ENCODE data around the gene SLC22A3.

DNA sequence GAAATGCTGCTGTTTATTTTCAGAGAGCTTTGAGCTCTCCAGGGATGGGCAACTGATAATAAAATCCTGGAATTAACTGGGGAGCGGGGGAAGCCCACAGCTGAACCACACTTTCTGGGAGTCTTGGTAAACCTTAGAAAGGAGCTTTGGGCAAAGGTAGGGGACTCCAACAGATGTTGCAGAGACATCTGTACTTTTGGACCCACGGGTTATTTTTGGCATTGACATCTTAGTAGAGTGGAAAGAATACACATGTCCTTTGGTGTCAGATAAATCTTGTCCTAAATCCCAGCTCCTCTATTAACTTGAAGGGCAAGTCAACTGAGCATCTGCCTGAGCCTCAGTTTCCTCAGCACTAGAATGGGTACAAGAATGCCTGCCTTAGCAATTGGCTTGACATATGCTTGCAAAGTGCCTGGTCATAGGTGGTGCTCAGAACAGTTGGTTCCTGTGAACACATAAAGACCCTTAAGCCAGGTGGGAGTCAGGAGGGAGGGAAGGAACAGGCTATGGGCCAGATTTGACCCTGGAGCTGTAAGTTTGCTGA, 5.8 kb downstream of the SLC22A3 start:
- TF ChIP-seq EZH2 (IDR thresholded peaks at IDR 0.05; ENCODE audit: borderline replicate concordance) = no peak
- TF ChIP-seq, protein P1, sequence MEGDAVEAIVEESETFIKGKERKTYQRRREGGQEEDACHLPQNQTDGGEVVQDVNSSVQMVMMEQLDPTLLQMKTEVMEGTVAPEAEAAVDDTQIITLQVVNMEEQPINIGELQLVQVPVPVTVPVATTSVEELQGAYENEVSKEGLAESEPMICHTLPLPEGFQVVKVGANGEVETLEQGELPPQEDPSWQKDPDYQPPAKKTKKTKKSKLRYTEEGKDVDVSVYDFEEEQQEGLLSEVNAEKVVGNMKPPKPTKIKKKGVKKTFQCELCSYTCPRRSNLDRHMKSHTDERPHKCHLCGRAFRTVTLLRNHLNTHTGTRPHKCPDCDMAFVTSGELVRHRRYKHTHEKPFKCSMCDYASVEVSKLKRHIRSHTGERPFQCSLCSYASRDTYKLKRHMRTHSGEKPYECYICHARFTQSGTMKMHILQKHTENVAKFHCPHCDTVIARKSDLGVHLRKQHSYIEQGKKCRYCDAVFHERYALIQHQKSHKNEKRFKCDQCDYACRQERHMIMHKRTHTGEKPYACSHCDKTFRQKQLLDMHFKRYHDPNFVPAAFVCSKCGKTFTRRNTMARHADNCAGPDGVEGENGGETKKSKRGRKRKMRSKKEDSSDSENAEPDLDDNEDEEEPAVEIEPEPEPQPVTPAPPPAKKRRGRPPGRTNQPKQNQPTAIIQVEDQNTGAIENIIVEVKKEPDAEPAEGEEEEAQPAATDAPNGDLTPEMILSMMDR (IDR thresholded peaks at IDR 0.05; ENCODE audit: poor library complexity) = no peak

All from hepatocyte (in vitro differentiated cells).